WTC11 (cell line): ENCODE data around the gene SPTBN4. TPM values are rescaled to one million over a fixed set of nuclear protein-coding genes. Genes with fewer than 3 reads are reported as not detected.
"Not testable (repeated sequence)": the region's sequence is repeated elsewhere in the genome, so short reads cannot be mapped to it uniquely, and the experiment has no call there.

Experiments
- ATAC-seq: fragments of 200-7000 bp; cut with Tn5 transposase; 2 replicates; pipeline ENCODE4 v1.10.0; 2021; ENCODE audit warnings: mild to moderate bottlenecking, moderate library complexity
- CTCF ChIA-PET: fragments of 300-600 bp; sonication (Branson Sonifier 250); formaldehyde crosslinking; loops from one replicate; lab custom pipeline; 2021; ENCODE audit warnings: antibody characterized with exemption; lab: Charles Lee
- POLR2A ChIA-PET: fragments of 350-600 bp; sonication (Branson Sonifier 250); formaldehyde crosslinking; loops from one replicate; lab custom pipeline; 2021; ENCODE audit warnings: antibody characterized with exemption; lab: Charles Lee
- DNase-seq: peaks from one replicate; pipeline ENCODE4 v3.0.0; 2021; ENCODE audit warnings: low spot score
- H3K27ac Mint-ChIP-seq: 2 replicates; pipeline ENCODE4 v1.8.0; 2021; ENCODE audit warnings: mixed read lengths
- H3K27me3 Mint-ChIP-seq: 2 replicates; pipeline ENCODE4 v1.8.0; 2021; ENCODE audit warnings: low read depth, mild to moderate bottlenecking, moderate library complexity, mixed read lengths
- H3K36me3 Mint-ChIP-seq: 2 replicates; pipeline ENCODE4 v1.8.0; 2021; ENCODE audit warnings: mixed read lengths
- H3K4me1 Mint-ChIP-seq: 2 replicates; pipeline ENCODE4 v1.8.0; 2022; ENCODE audit warnings: mixed read lengths
- H3K4me3 Mint-ChIP-seq: 2 replicates; pipeline ENCODE4 v1.8.0; 2021; ENCODE audit warnings: mild to moderate bottlenecking, moderate library complexity, mixed read lengths
- H3K9me3 Mint-ChIP-seq: 2 replicates; pipeline ENCODE4 v1.8.0; 2021; ENCODE audit warnings: mixed read lengths
- CREM ChIP-seq: sonication (generic); formaldehyde crosslinking; IDR thresholded peaks from 2 replicates; pipeline ENCODE4 v1.8.1; 2022; ENCODE audit warnings: mild to moderate bottlenecking, missing genetic modification reagents, moderate library complexity
- NFYB ChIP-seq: sonication (generic); formaldehyde crosslinking; conservative IDR thresholded peaks from 2 replicates; pipeline ENCODE4 v1.8.0; 2022; ENCODE audit warnings: low read depth, missing genetic modification reagents
- NR2C2 ChIP-seq: sonication (generic); formaldehyde crosslinking; IDR thresholded peaks from 2 replicates; pipeline ENCODE4 v1.8.0; 2022; ENCODE audit warnings: mild to moderate bottlenecking, missing genetic modification reagents
- SP1 ChIP-seq: sonication (generic); formaldehyde crosslinking; conservative IDR thresholded peaks from 2 replicates; pipeline ENCODE4 v1.8.1; 2022; ENCODE audit warnings: missing genetic modification reagents
- total RNA-seq: library from RNA; stranded (reverse); gene quantifications from 3 replicates; pipeline ENCODE4 v1.2.3, GENCODE V29; 2021
- TF ChIP-seq, protein P1 (sequence below): sonication (generic); formaldehyde crosslinking; IDR thresholded peaks from 2 replicates; pipeline ENCODE4 v1.8.1; 2023; ENCODE audit warnings: mild to moderate bottlenecking, missing genetic modification reagents, borderline replicate concordance
- TF ChIP-seq, protein P2 (sequence below): sonication (generic); formaldehyde crosslinking; IDR thresholded peaks from 2 replicates; pipeline ENCODE4 v1.8.1; 2023; ENCODE audit warnings: mild to moderate bottlenecking, missing genetic modification reagents
- TF ChIP-seq, protein P3 (sequence below): sonication (generic); formaldehyde crosslinking; IDR thresholded peaks from 2 replicates; pipeline ENCODE4 v1.8.0; 2022; ENCODE audit warnings: mild to moderate bottlenecking, missing genetic modification reagents

Gene SPTBN4
- total RNA-seq, 1 experiment from 2014 or later, result 2.8 TPM

- TF ChIP-seq NFYB (CRISPR knock-in tag), result no peak
- TF ChIP-seq, protein P1, sequence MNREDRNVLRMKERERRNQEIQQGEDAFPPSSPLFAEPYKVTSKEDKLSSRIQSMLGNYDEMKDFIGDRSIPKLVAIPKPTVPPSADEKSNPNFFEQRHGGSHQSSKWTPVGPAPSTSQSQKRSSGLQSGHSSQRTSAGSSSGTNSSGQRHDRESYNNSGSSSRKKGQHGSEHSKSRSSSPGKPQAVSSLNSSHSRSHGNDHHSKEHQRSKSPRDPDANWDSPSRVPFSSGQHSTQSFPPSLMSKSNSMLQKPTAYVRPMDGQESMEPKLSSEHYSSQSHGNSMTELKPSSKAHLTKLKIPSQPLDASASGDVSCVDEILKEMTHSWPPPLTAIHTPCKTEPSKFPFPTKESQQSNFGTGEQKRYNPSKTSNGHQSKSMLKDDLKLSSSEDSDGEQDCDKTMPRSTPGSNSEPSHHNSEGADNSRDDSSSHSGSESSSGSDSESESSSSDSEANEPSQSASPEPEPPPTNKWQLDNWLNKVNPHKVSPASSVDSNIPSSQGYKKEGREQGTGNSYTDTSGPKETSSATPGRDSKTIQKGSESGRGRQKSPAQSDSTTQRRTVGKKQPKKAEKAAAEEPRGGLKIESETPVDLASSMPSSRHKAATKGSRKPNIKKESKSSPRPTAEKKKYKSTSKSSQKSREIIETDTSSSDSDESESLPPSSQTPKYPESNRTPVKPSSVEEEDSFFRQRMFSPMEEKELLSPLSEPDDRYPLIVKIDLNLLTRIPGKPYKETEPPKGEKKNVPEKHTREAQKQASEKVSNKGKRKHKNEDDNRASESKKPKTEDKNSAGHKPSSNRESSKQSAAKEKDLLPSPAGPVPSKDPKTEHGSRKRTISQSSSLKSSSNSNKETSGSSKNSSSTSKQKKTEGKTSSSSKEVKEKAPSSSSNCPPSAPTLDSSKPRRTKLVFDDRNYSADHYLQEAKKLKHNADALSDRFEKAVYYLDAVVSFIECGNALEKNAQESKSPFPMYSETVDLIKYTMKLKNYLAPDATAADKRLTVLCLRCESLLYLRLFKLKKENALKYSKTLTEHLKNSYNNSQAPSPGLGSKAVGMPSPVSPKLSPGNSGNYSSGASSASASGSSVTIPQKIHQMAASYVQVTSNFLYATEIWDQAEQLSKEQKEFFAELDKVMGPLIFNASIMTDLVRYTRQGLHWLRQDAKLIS (CRISPR knock-in tag), result no peak
- TF ChIP-seq CREM (CRISPR knock-in tag), result no peak
Measured at GRCh38 chr19:40499320-40499719, 32.5 kb downstream of the SPTBN4 start (continued).

DNA sequence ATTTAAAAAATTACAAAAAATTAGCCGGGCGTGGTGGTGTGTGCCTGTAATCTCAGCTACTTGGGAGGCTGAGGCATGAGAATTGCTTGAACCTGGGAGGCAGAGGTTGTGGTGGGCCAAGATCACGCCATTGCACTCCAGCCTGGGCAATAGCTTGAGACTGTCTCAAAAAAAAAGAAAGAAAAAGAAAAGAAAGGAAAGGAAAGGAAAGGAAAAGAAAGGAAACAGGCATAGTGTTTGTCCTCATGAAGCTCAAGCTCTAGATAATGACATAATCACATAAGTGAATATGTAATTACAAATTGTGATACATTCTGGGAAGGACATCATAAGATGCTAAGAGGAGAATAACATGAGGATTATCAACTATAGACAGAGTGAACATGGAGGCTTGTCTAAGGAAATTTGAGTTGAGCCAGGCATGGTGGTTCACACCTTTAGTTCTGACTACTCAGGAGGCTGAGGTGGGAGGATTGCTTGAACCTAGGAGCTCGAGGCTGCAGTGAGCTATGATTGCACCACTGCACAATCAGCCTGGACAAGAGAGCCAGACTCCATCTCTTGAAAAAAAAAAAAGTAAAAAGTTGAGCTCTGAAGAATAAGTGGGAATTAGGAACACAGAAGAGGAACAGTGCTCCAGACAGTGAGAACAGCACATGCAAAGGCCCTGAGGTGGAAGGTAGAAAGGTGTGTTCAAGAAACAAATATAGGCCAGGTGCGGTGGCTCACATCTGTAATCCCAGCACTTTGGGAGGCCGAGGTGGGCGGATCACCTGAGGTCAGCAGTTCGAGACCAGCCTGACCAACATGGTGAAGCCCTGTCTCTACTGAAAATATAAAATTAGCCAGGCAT lies 34.1 kb downstream of the SPTBN4 start:
- DNase-seq, H3K4me3 Mint-ChIP-seq, H3K9me3 Mint-ChIP-seq, POLR2A ChIA-PET, H3K4me1 Mint-ChIP-seq, H3K36me3 Mint-ChIP-seq, H3K27ac Mint-ChIP-seq, ATAC-seq: not testable (repeated sequence)
- CTCF ChIA-PET, result interaction anchor here (0.6 to 2.4 kb wide), 8 partner anchors 12 to 162 kb away, joined by 3 to 20 read pairs (median 7); no protein-coding TSS in a partner anchor
- peaks cover 51% of the 10 kb centered on the region for H3K27me3 Mint-ChIP-seq

DNA sequence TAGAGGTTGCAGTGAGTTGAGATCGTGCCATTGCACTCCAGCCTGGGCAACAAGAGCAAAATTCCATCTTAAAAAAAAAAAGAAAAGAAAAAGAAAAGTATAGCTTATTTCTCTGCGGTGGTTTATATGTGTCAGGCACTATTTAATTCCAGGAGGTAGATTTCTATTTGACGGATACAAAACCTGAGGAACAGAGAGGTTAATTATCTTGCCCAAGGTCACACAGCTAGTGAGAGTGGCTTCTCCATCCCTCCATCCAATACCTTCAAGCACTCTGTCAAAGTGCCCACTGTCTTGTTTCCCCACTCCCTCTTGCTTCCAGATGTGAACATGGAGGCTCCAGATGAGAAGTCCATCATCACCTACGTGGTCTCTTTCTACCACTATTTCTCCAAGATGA lies 34.8 kb downstream of the SPTBN4 start:
- TF ChIP-seq, protein P2, sequence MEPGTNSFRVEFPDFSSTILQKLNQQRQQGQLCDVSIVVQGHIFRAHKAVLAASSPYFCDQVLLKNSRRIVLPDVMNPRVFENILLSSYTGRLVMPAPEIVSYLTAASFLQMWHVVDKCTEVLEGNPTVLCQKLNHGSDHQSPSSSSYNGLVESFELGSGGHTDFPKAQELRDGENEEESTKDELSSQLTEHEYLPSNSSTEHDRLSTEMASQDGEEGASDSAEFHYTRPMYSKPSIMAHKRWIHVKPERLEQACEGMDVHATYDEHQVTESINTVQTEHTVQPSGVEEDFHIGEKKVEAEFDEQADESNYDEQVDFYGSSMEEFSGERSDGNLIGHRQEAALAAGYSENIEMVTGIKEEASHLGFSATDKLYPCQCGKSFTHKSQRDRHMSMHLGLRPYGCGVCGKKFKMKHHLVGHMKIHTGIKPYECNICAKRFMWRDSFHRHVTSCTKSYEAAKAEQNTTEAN, result no peak
- TF ChIP-seq, protein P3, sequence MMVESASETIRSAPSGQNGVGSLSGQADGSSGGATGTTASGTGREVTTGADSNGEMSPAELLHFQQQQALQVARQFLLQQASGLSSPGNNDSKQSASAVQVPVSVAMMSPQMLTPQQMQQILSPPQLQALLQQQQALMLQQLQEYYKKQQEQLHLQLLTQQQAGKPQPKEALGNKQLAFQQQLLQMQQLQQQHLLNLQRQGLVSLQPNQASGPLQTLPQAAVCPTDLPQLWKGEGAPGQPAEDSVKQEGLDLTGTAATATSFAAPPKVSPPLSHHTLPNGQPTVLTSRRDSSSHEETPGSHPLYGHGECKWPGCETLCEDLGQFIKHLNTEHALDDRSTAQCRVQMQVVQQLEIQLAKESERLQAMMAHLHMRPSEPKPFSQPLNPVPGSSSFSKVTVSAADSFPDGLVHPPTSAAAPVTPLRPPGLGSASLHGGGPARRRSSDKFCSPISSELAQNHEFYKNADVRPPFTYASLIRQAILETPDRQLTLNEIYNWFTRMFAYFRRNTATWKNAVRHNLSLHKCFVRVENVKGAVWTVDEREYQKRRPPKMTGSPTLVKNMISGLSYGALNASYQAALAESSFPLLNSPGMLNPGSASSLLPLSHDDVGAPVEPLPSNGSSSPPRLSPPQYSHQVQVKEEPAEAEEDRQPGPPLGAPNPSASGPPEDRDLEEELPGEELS (CRISPR knock-in tag), result no peak
- TF ChIP-seq NR2C2 (CRISPR knock-in tag), result no peak
- no peak for TF ChIP-seq CREM (CRISPR knock-in tag)
- TF ChIP-seq SP1 (CRISPR knock-in tag), result no peak
- TF ChIP-seq, protein P1 (CRISPR knock-in tag), result no peak
- no peaks in the 10 kb centered on the region for H3K36me3 Mint-ChIP-seq
- no peak overlapping the region for H3K4me3 Mint-ChIP-seq
- ChIA-PET POLR2A (no interaction called here), CTCF (interaction anchor here (0.6 to 2.4 kb wide), 7 partner anchors 13 to 385 kb away, joined by 3 to 20 read pairs (median 9); no protein-coding TSS in a partner anchor)
- no peak for DNase-seq
- H3K27ac Mint-ChIP-seq, result no peak overlapping the region
- no peak for ATAC-seq
- H3K9me3 Mint-ChIP-seq, result no peaks in the 10 kb centered on the region
- no peaks in the 10 kb centered on the region for H3K4me1 Mint-ChIP-seq
- peaks cover 57% of the 10 kb centered on the region for H3K27me3 Mint-ChIP-seq
